ENCODE results near the gene PLK1. TPM values are rescaled to one million over a fixed set of nuclear protein-coding genes. Genes with fewer than 3 reads are reported as not detected.

PLK1 gene
- total RNA-seq, 1 donor from 2014 or later = 14.5 TPM

DNA sequence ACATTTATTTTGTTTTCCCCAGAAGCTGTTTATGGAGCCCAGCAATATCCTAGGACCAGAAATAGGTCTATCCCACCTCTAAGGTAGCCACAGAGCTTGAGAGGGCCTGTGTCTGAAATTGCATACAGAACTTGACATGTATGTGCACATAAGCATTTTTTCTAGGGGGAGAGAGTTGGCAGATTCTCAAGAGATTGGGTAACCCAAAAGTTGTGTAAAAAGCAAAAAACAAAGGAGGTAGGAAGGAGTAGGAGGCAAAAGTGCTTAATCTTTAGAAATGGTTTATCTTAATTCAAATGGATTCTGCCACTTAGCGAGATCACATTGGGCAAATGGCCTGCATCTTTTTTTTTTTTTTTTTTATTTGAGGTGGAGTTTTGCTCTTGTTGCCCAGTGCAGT, 3.5 kb downstream of the PLK1 start:
- Mint-ChIP-seq H3K27ac (ENCODE audit: unreplicated experiment) (no peak overlapping the region), H3K27me3 (ENCODE audit: low read depth) (no peaks in the 10 kb centered on the region), H3K9me3 (ENCODE audit: low read depth) (no peaks in the 10 kb centered on the region), H3K36me3 (ENCODE audit: low read depth) (peaks cover 16% of the 10 kb centered on the region), H3K4me3 (ENCODE audit: unreplicated experiment) (no peak overlapping the region), H3K4me1 (ENCODE audit: low read depth) (peaks cover 26% of the 10 kb centered on the region)
- TF ChIP-seq, protein P1, sequence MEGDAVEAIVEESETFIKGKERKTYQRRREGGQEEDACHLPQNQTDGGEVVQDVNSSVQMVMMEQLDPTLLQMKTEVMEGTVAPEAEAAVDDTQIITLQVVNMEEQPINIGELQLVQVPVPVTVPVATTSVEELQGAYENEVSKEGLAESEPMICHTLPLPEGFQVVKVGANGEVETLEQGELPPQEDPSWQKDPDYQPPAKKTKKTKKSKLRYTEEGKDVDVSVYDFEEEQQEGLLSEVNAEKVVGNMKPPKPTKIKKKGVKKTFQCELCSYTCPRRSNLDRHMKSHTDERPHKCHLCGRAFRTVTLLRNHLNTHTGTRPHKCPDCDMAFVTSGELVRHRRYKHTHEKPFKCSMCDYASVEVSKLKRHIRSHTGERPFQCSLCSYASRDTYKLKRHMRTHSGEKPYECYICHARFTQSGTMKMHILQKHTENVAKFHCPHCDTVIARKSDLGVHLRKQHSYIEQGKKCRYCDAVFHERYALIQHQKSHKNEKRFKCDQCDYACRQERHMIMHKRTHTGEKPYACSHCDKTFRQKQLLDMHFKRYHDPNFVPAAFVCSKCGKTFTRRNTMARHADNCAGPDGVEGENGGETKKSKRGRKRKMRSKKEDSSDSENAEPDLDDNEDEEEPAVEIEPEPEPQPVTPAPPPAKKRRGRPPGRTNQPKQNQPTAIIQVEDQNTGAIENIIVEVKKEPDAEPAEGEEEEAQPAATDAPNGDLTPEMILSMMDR (IDR thresholded peaks at IDR 0.05) = no peak
- DNase-seq (ENCODE audit: low spot score) = no peak

- DNase-seq (ENCODE audit: low spot score) = no peak
- H3K4me1 Mint-ChIP-seq (ENCODE audit: low read depth) = peaks cover 21% of the 10 kb centered on the region
- H3K36me3 Mint-ChIP-seq (ENCODE audit: low read depth) = peaks cover 26% of the 10 kb centered on the region
- TF ChIP-seq, protein P1 (IDR thresholded peaks at IDR 0.05) = no peak
- H3K27ac Mint-ChIP-seq (ENCODE audit: unreplicated experiment) = no peak overlapping the region
- H3K27me3 Mint-ChIP-seq (ENCODE audit: low read depth) = no peaks in the 10 kb centered on the region
- H3K4me3 Mint-ChIP-seq (ENCODE audit: unreplicated experiment) = no peak overlapping the region
- H3K9me3 Mint-ChIP-seq (ENCODE audit: low read depth) = no peaks in the 10 kb centered on the region
These were observed 4.8 kb downstream of the PLK1 start for GRCh38 chr16:23683487-23683886.

DNA sequence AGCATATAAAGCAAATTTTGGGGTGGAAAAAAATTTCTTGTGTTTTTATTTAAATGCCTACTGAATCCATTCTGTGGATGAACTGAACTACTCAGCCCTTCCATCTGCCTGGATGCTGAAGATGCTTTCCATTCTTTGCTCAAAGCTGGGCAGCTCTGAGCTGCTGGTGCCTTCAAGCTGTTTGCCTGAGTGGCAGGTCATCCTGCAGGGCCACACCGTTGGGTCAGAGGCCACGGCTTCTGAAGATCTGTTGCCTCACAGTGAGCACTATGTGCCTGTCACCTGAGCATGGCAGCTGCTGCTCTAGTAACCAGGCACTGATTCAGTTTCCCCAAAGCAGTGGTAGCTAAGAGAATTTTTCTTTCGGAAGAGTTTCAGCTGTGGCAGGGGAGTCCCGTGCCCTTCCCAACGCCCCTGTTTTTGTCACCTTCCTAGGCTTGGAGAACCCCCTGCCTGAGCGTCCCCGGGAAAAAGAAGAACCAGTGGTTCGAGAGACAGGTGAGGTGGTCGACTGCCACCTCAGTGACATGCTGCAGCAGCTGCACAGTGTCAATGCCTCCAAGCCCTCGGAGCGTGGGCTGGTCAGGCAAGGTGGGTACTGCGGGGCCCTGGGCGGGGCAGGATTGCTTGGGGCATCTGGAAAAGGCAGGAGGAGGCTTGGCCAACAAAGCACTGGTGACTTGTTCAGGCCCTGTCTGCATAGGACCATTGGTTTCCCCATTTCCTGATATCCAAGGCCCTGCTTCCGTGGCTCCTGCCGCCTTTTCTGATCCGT, 8.5 kb downstream of the PLK1 start:
- no peaks in the 10 kb centered on the region for H3K4me1 Mint-ChIP-seq (ENCODE audit: low read depth)
- DNase-seq (ENCODE audit: low spot score) = no peak
- no peak overlapping the region for H3K4me3 Mint-ChIP-seq (ENCODE audit: unreplicated experiment)
- peaks cover 37% of the 10 kb centered on the region for H3K36me3 Mint-ChIP-seq (ENCODE audit: low read depth)
- TF ChIP-seq, protein P1 (IDR thresholded peaks at IDR 0.05) = no peak
- no peak overlapping the region for H3K27ac Mint-ChIP-seq (ENCODE audit: unreplicated experiment)
- no peaks in the 10 kb centered on the region for H3K27me3 Mint-ChIP-seq (ENCODE audit: low read depth)
- H3K9me3 Mint-ChIP-seq (ENCODE audit: low read depth) = no peaks in the 10 kb centered on the region

DNA sequence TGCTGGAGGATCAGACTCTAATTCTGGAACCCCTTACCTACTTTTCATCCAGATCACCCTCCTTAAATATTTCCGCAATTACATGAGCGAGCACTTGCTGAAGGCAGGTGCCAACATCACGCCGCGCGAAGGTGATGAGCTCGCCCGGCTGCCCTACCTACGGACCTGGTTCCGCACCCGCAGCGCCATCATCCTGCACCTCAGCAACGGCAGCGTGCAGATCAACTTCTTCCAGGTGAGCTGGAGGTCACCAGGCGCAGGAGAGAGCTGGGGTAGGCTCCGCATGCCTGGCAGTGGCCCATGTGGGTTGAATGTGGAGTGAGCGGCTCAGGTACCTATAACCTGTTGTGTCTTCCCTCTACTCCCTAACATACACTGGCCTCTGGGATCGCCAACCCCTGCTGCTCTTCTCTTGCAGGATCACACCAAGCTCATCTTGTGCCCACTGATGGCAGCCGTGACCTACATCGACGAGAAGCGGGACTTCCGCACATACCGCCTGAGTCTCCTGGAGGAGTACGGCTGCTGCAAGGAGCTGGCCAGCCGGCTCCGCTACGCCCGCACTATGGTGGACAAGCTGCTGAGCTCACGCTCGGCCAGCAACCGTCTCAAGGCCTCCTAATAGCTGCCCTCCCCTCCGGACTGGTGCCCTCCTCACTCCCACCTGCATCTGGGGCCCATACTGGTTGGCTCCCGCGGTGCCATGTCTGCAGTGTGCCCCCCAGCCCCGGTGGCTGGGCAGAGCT, 10.9 kb downstream of the PLK1 start:
- Mint-ChIP-seq H3K9me3 (ENCODE audit: low read depth) (no peaks in the 10 kb centered on the region), H3K4me3 (ENCODE audit: unreplicated experiment) (no peak overlapping the region), H3K36me3 (ENCODE audit: low read depth) (peaks cover 31% of the 10 kb centered on the region), H3K4me1 (ENCODE audit: low read depth) (peaks cover 4% of the 10 kb centered on the region), H3K27ac (ENCODE audit: unreplicated experiment) (no peak overlapping the region), H3K27me3 (ENCODE audit: low read depth) (no peaks in the 10 kb centered on the region)
- no peak for DNase-seq (ENCODE audit: low spot score)
- TF ChIP-seq, protein P1 (IDR thresholded peaks at IDR 0.05) = no peak

- TF ChIP-seq, protein P1 (IDR thresholded peaks at IDR 0.05) = no peak
- peaks cover 9% of the 10 kb centered on the region for H3K4me1 Mint-ChIP-seq (ENCODE audit: low read depth)
- no peak overlapping the region for H3K4me3 Mint-ChIP-seq (ENCODE audit: unreplicated experiment)
- no peak overlapping the region for H3K27ac Mint-ChIP-seq (ENCODE audit: unreplicated experiment)
- peaks cover 29% of the 10 kb centered on the region for H3K36me3 Mint-ChIP-seq (ENCODE audit: low read depth)
- H3K27me3 Mint-ChIP-seq (ENCODE audit: low read depth) = no peaks in the 10 kb centered on the region
- no peak for DNase-seq (ENCODE audit: low spot score)
- H3K9me3 Mint-ChIP-seq (ENCODE audit: low read depth) = no peaks in the 10 kb centered on the region
These were observed 12.2 kb downstream of the PLK1 start for GRCh38 chr16:23690771-23691482.
